HCT116 (cell line): ENCODE measurements around the gene SOX6. TPM values are rescaled to one million over a fixed set of nuclear protein-coding genes. Genes with fewer than 3 reads are reported as not detected.

ENCODE experiments used
- ATAC-seq: fragments of 200-7000 bp; cut with Tn5 transposase; 2 replicates; pipeline ENCODE4 v1.9.1; 2020; ENCODE audit warnings: mild to moderate bottlenecking, moderate library complexity
- BruUV-seq: library from RNA; stranded (reverse); fragments of 400-500 nt; replicated peaks from 2 replicates; lab custom pipeline; 2021; lab: Mats Ljungman, UMichigan
- CTCF ChIA-PET: fragments of 300-600 bp; sonication (Branson Sonifier 250); formaldehyde crosslinking; loops from one replicate; lab custom pipeline; 2021; ENCODE audit warnings: antibody characterized with exemption; lab: Charles Lee
- POLR2A ChIA-PET: fragments of 300-600, 350-600 bp; sonication (Branson Sonifier 250); formaldehyde crosslinking; loops from one replicate; lab custom pipeline; 2021; ENCODE audit warnings: antibody characterized with exemption; lab: Charles Lee
- RAD21 ChIA-PET, 2 experiments: fragments of 300-600 bp; sonication (Branson Sonifier 250); formaldehyde crosslinking; loops; one replicate each; lab custom pipeline; 2023; ENCODE audit warnings: low total read pairs in 2 of 2; ENCODE audit not compliant: uncharacterized antibody in 2 of 2, unreplicated experiment in 2 of 2, low non-redundant PET in 1 of 2; lab: Charles Lee
- DNase-seq: peaks from one replicate; pipeline ENCODE4 v3.0.0-alpha.2; 2010; ENCODE audit warnings: low read depth, low spot score
- H2AFZ ChIP-seq: fragments of 200-600 bp; shearing (Covaris generic), sonication (generic); 2 replicates; pipeline ENCODE4 v1.6.1; 2017; ENCODE audit warnings: low read depth, mixed run types, mixed read lengths, antibody characterized with exemption, low read length; ENCODE audit not compliant: poor library complexity, severe bottlenecking
- H3K27ac ChIP-seq: 2 replicates; pipeline ENCODE4 v1.5.1; 2012; ENCODE audit warnings: low read depth, low read length
- H3K27me3 ChIP-seq: fragments of 200-600 bp; sonication (generic); 2 replicates; pipeline ENCODE4 v1.6.1; 2016; ENCODE audit warnings: mixed run types, low read length, mixed read lengths; ENCODE audit not compliant: insufficient read depth
- H3K36me3 ChIP-seq, 2 experiments: fragments of 200-500 bp in 1 of 2; fragments of 200-600 bp in 1 of 2; sonication (Bioruptor generic) in 1 of 2; sonication (generic) in 1 of 2; 2 replicates each; pipeline versions ENCODE4 v1.5.1 to v1.6.1; 2014 to 2016; ENCODE audit warnings: low read length in 2 of 2, inconsistent platforms in 1 of 2, mixed read lengths in 1 of 2, mixed run types in 1 of 2; ENCODE audit not compliant: insufficient read depth in 2 of 2, control insufficient read depth in 1 of 2
- H3K4me1 ChIP-seq, 2 experiments: fragments of 200-600 bp in 1 of 2; sonication (generic) in 1 of 2; 2 replicates each; pipeline versions ENCODE4 v1.5.1 to v1.6.1; 2012 to 2017; ENCODE audit warnings: low read length in 2 of 2, inconsistent platforms in 1 of 2, mild to moderate bottlenecking in 1 of 2, mixed read lengths in 1 of 2, mixed run types in 1 of 2, moderate library complexity in 1 of 2; ENCODE audit not compliant: insufficient read depth in 2 of 2, control insufficient read depth in 1 of 2
- H3K4me2 ChIP-seq: fragments of 200-600 bp; sonication (generic); 2 replicates; pipeline ENCODE4 v1.6.1; 2017; ENCODE audit warnings: mixed run types, low read length, mixed read lengths
- H3K4me3 ChIP-seq, 2 experiments: fragments of 200-600 bp in 1 of 2; sonication (generic) in 1 of 2; replicated peaks in 1 of 2; 2 replicates each; pipeline ENCODE4 v1.5.1; 2011 to 2016; ENCODE audit warnings: low read length in 2 of 2, control low read depth in 1 of 2, low read depth in 1 of 2, mild to moderate bottlenecking in 1 of 2, mixed read lengths in 1 of 2, mixed run types in 1 of 2
- H3K79me2 ChIP-seq: fragments of 200-600 bp; sonication (generic); 2 replicates; pipeline ENCODE4 v1.6.1; 2017; ENCODE audit warnings: mild to moderate bottlenecking, mixed run types, low read length, moderate library complexity, mixed read lengths; ENCODE audit not compliant: insufficient read depth
- H3K9ac ChIP-seq: fragments of 200-600 bp; sonication (generic); 2 replicates; pipeline ENCODE4 v1.6.1; 2016; ENCODE audit warnings: low read length, mixed read lengths
- H3K9me2 ChIP-seq: fragments of 200-600 bp; sonication (generic), shearing (Covaris generic); 2 replicates; pipeline ENCODE4 v1.6.1; 2017; ENCODE audit warnings: mixed run types, mild to moderate bottlenecking, moderate library complexity; ENCODE audit not compliant: insufficient read depth
- H3K9me3 ChIP-seq, 2 experiments: fragments of 200-500 bp in 1 of 2; fragments of 200-600 bp in 1 of 2; sonication (Bioruptor generic) in 1 of 2; sonication (generic) in 1 of 2; 2 replicates each; pipeline ENCODE4 v1.6.1; 2014 to 2017; ENCODE audit warnings: low read length in 2 of 2, mixed read lengths in 2 of 2, inconsistent platforms in 1 of 2, low read depth in 1 of 2, mild to moderate bottlenecking in 1 of 2, mixed run types in 1 of 2, moderate library complexity in 1 of 2; ENCODE audit not compliant: control insufficient read depth in 1 of 2, insufficient read depth in 1 of 2
- H4K20me1 ChIP-seq: fragments of 200-600 bp; sonication (generic), shearing (Covaris generic); 2 replicates; pipeline ENCODE4 v1.6.1; 2017; ENCODE audit warnings: mixed run types, mild to moderate bottlenecking, moderate library complexity; ENCODE audit not compliant: insufficient read depth
- CBX3 ChIP-seq: IDR thresholded peaks from 2 replicates; pipeline ENCODE4 v1.6.1; 2012; ENCODE audit warnings: low read depth
- CEBPB ChIP-seq: IDR thresholded peaks from 2 replicates; pipeline ENCODE4 v1.6.1; 2012; ENCODE audit warnings: low read depth
- EZH2phosphoT487 ChIP-seq: fragments of 200-600 bp; IDR thresholded peaks from 2 replicates; pipeline ENCODE4 v1.6.1; 2018; ENCODE audit warnings: antibody characterized with exemption, borderline replicate concordance
- FOSL1 ChIP-seq: IDR thresholded peaks from 2 replicates; pipeline ENCODE4 v1.6.1; 2012; ENCODE audit warnings: low read depth
- JUND ChIP-seq: IDR thresholded peaks from 2 replicates; pipeline ENCODE4 v1.6.1; 2012
- POLR2A ChIP-seq: IDR thresholded peaks from 2 replicates; pipeline ENCODE4 v1.7.0; 2011; ENCODE audit warnings: borderline replicate concordance; ENCODE audit not compliant: insufficient read depth, insufficient read length; ENCODE audit errors: extremely low read depth
- POLR2AphosphoS5 ChIP-seq: IDR thresholded peaks from 2 replicates; pipeline ENCODE4 v1.6.1; 2011; ENCODE audit warnings: mild to moderate bottlenecking, low read depth, low read length, moderate library complexity
- SP1 ChIP-seq: IDR thresholded peaks from 2 replicates; pipeline ENCODE4 v1.6.1; 2012; ENCODE audit warnings: low read depth
- SRF ChIP-seq: IDR thresholded peaks from 2 replicates; pipeline ENCODE4 v1.6.1; 2012; ENCODE audit warnings: low read depth
- TCF7L2 ChIP-seq: IDR thresholded peaks from 2 replicates; pipeline ENCODE4 v1.7.0; 2011; ENCODE audit warnings: borderline replicate concordance, inconsistent platforms; ENCODE audit not compliant: insufficient read depth, insufficient read length; ENCODE audit errors: extremely low read depth
- YY1 ChIP-seq: IDR thresholded peaks from 2 replicates; pipeline ENCODE4 v1.6.1; 2011; ENCODE audit warnings: low read length, low read depth, moderate library complexity, mild to moderate bottlenecking; ENCODE audit not compliant: insufficient replicate concordance; ENCODE audit errors: extremely low read depth
- intact Hi-C: fragments of 100-400 bp; cut with micrococcal nuclease; formaldehyde crosslinking; loops from 2 replicates; pipeline ENCODE4 v1.10.0; 2022
- total RNA-seq: library from RNA; stranded (reverse); gene quantifications from one replicate; pipeline ENCODE4 v1.2.1, GENCODE V29; 2021; ENCODE audit not compliant: unreplicated experiment
- TF ChIP-seq, protein P1 (sequence below), 3 experiments: fragments of 200-600 bp in 1 of 3; sonication (generic) in 1 of 3; IDR thresholded peaks in 2 of 3; conservative IDR thresholded peaks in 1 of 3; 2 replicates each; pipeline ENCODE4 v1.5.1; 2012 to 2017; ENCODE audit warnings: low read depth in 2 of 3, low read length in 2 of 3, antibody characterized with exemption in 1 of 3, borderline replicate concordance in 1 of 3, control low read depth in 1 of 3, mild to moderate bottlenecking in 1 of 3, mixed read lengths in 1 of 3, mixed run types in 1 of 3, moderate library complexity in 1 of 3; ENCODE audit not compliant: insufficient read depth in 1 of 3

Gene SOX6
- total RNA-seq, 1 experiment from 2014 or later = 0.81 TPM

DNA sequence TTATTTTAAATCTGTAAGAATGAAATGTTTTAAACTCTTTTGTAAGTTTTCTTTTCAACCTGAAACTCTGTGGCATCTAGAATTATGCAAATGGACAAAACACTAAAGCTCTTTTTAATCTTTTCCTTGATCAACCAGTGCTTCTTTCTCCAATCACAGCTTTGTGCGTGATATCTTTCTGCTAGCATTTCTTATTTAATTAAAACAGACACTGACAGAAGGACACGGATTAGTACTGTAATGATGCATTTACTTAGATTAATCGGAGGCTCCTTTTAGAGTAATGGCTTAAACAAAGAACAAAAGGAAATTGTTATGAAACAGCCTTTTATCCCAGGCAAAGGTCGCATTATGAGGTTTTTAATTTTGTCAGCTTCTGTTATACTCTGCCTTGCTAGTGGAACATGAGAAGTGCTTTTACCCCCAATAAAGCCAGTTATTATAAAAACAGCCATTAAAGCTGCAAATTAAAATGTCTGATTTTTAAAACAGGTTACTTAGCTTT is 48.5 kb upstream of the SOX6 start:
- BruUV-seq = no TSS peak
- RAD21 ChIA-PET = no interaction called here
- POLR2A ChIA-PET = no interaction called here

DNA sequence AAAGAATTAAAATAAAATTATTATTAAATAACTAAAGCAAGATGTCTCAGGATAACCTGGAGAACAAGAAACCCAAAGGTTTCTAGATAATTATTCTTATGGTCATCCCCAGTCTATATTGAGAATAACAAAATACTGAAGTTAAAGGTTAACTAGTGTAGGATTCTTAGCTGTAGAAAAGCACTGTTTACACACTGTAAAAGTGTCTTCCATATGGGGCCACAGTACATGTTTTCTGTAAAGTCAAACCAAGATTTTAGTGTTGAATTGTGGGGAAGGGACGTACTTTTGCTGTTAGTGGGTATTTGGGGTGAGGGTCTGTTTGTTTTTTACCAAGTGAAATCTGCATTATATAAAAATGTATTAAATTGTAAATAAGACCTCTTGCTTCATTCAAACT is 47.5 kb upstream of the SOX6 start:
- Histone ChIP-seq H3K9me2 (no peaks in the 10 kb centered on the region), H3K4me3 (no peak overlapping the region), H3K27me3 (peaks cover 17% of the 10 kb centered on the region), H4K20me1 (no peaks in the 10 kb centered on the region; the same call in 1 of the 2 replicates), H3K4me2 (no peak overlapping the region), H3K79me2 (no peaks in the 10 kb centered on the region), H3K27ac (no peak overlapping the region), H2AFZ (no peak overlapping the region), H3K36me3 (no peaks in the 10 kb centered on the region), H3K9me3 (no peaks in the 10 kb centered on the region), H3K9ac (no peak overlapping the region), H3K4me1 (no peaks in the 10 kb centered on the region)
- intact Hi-C loops = no loop called here
- DNase-seq = no peak
- no peak for ATAC-seq
- BruUV-seq = no TSS peak
- RAD21 ChIA-PET = no interaction called here
- POLR2A ChIA-PET = no interaction called here
- TF ChIP-seq YY1 (no peak), FOSL1 (no peak), EZH2phosphoT487 (no peak), TCF7L2 (no peak), JUND (no peak), SP1 (no peak), SRF (no peak)
- CTCF ChIA-PET = no interaction called here

More for the DNA sequence above, 48.5 kb upstream of the SOX6 start:
- CTCF ChIA-PET = no interaction called here
- Histone ChIP-seq H4K20me1 (no peaks in the 10 kb centered on the region), H2AFZ (no peak overlapping the region), H3K27ac (no peak overlapping the region), H3K4me1 (no peaks in the 10 kb centered on the region), H3K4me3 (no peak overlapping the region), H3K9me3 (no peaks in the 10 kb centered on the region), H3K4me2 (no peak overlapping the region), H3K27me3 (peaks cover 17% of the 10 kb centered on the region), H3K9ac (no peak overlapping the region), H3K36me3 (no peaks in the 10 kb centered on the region), H3K9me2 (no peaks in the 10 kb centered on the region), H3K79me2 (no peaks in the 10 kb centered on the region)
- DNase-seq (no peak), ATAC-seq (no peak)
- TF ChIP-seq POLR2AphosphoS5 (no peak), POLR2A (no peak), CEBPB (no peak), JUND (no peak), CBX3 (no peak), YY1 (no peak), TCF7L2 (no peak)
- TF ChIP-seq, protein P1, sequence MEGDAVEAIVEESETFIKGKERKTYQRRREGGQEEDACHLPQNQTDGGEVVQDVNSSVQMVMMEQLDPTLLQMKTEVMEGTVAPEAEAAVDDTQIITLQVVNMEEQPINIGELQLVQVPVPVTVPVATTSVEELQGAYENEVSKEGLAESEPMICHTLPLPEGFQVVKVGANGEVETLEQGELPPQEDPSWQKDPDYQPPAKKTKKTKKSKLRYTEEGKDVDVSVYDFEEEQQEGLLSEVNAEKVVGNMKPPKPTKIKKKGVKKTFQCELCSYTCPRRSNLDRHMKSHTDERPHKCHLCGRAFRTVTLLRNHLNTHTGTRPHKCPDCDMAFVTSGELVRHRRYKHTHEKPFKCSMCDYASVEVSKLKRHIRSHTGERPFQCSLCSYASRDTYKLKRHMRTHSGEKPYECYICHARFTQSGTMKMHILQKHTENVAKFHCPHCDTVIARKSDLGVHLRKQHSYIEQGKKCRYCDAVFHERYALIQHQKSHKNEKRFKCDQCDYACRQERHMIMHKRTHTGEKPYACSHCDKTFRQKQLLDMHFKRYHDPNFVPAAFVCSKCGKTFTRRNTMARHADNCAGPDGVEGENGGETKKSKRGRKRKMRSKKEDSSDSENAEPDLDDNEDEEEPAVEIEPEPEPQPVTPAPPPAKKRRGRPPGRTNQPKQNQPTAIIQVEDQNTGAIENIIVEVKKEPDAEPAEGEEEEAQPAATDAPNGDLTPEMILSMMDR (IDR thresholded peaks at IDR 0.05 in 2 of 3, conservative IDR thresholded peaks at IDR 0.05 in 1 of 3; ENCODE audit: borderline replicate concordance in 1 of 3, insufficient read depth in 1 of 3, low read depth in 2 of 3, low read length in 2 of 3) = no peak
- intact Hi-C loops = no loop called here
